ENCODE measurements around the gene HHIPL1.

DNA sequence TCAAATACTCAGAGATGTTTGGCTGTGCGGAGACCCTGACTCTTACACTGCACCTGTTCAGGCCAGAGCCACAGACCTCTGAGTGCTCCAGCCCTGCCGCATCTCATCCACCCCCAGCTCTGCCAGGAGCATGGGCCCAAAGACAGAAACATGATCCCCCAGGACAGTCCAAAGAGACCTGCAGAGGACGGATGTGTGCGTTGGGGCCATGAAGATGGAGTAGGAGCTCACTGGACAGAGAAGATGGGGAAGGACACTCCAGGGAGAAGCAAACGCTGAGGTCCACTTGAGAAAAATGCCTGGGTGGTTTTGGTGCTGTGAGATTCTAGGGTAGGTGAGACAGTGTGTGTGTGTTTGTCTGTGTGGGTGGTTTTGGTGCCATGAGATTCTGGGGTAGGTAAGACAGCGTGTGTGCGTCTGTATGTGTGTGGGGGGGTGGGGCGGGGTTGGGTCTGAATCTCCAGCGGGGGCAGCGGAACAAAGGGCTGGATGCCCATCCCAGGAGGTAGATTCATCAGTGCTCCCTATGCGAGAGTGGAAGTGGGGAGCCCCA lies 818 bp upstream of the HHIPL1 start:
- TF ChIP-seq POLR2AphosphoS5 (IDR thresholded peaks at IDR 0.05; ENCODE audit: low read depth, low read length) (no peak), TAF1 (IDR thresholded peaks at IDR 0.05; ENCODE audit: low read depth, low read length) (no peak)

Data from GM12891 (cell line).